ENCODE data around the gene BCDIN3D. TPM values are rescaled to one million over a fixed set of nuclear protein-coding genes. Genes with fewer than 3 reads are reported as not detected.

The BCDIN3D gene
- total and polyA plus RNA-seq, 9 of the 15 experiments (the other 6 are each of a cell fraction or from before 2014, with no cell fraction given): 3.7 to 6.9 (median 5.6) TPM

GRCh38 chr12:49806877-49807276, 36.0 kb downstream of the BCDIN3D start (continued):
- TF ChIP-seq ZNF589 (CRISPR knock-in tag; IDR thresholded peaks at IDR 0.05; ENCODE audit: low read depth) (no peak), BCL6 (CRISPR knock-in tag; IDR thresholded peaks at IDR 0.05) (no peak), RFX1 (IDR thresholded peaks at IDR 0.05) (no peak), E2F5 (CRISPR knock-in tag; IDR thresholded peaks at IDR 0.05) (no peak), ZBTB43 (CRISPR knock-in tag; IDR thresholded peaks at IDR 0.05) (no peak), CC2D1A (IDR thresholded peaks at IDR 0.05) (no peak), GTF3C2 (IDR thresholded peaks at IDR 0.05; ENCODE audit: borderline replicate concordance, extremely low read depth, insufficient read length) (no peak), JUND (IDR thresholded peaks at IDR 0.05; ENCODE audit: borderline replicate concordance, low read depth, low read length) (no peak), JUND (tag; IDR thresholded peaks at IDR 0.05; ENCODE audit: borderline replicate concordance, low read depth, low read length) (no peak), ZNF263 (CRISPR knock-in tag; IDR thresholded peaks at IDR 0.05; ENCODE audit: borderline replicate concordance) (no peak), CBX2 (IDR thresholded peaks at IDR 0.05; ENCODE audit: insufficient read depth, low read length, poor library complexity, severe bottlenecking) (no peak), ZBTB26 (CRISPR knock-in tag; IDR thresholded peaks at IDR 0.05) (no peak)
